IMR-90 (cell line): ENCODE data around the gene IL21. TPM values are rescaled to one million over a fixed set of nuclear protein-coding genes. Genes with fewer than 3 reads are reported as not detected.

Source experiments
- ATAC-seq: fragments of 200-7000 bp; cut with Tn5 transposase; 2 replicates; pipeline ENCODE4 v1.9.1; 2020; ENCODE audit warnings: low read depth, mild to moderate bottlenecking, moderate library complexity
- BruUV-seq: library from RNA; stranded (reverse); fragments of 400-500 nt; replicated peaks from 2 replicates; lab custom pipeline; 2021; lab: Mats Ljungman, UMichigan
- CTCF ChIA-PET: fragments of 300-600 bp; formaldehyde crosslinking; extraction: SDS; loops from one replicate; lab custom pipeline; 2021; ENCODE audit warnings: antibody characterized with exemption; lab: Yijun Ruan, JAX
- POLR2A ChIA-PET: fragments of 300-600 bp; sonication (Branson Sonifier 250); formaldehyde crosslinking; loops from one replicate; lab custom pipeline; 2022; ENCODE audit warnings: antibody characterized with exemption; ENCODE audit not compliant: unreplicated experiment; lab: Charles Lee
- DNase-seq: peaks from one replicate; pipeline ENCODE4 v3.0.0; 2013
- H2AFZ ChIP-seq: replicated peaks from 2 replicates; pipeline ENCODE3; 2013; ENCODE audit warnings: low read length, mild to moderate bottlenecking; ENCODE audit not compliant: poor library complexity
- H2AK5ac ChIP-seq: 2 replicates; pipeline ENCODE4 v1.6.1; 2013; ENCODE audit warnings: low read depth, low read length, inconsistent platforms
- H2AK9ac ChIP-seq: replicated peaks from 2 replicates; pipeline ENCODE3; 2013; ENCODE audit warnings: mild to moderate bottlenecking, low read depth, low read length, moderate library complexity; ENCODE audit not compliant: poor library complexity
- H2BK120ac ChIP-seq: 2 replicates; pipeline ENCODE4 v1.6.1; 2013; ENCODE audit warnings: low read depth, low read length, inconsistent platforms
- H2BK15ac ChIP-seq: 3 replicates; pipeline ENCODE4 v1.6.1; 2013; ENCODE audit warnings: low read depth, low read length, inconsistent platforms
- H2BK20ac ChIP-seq: 2 replicates; pipeline ENCODE4 v1.6.1; 2013; ENCODE audit warnings: low read depth, mild to moderate bottlenecking, inconsistent platforms, low read length, moderate library complexity
- H2BK5ac ChIP-seq: 2 replicates; pipeline ENCODE4 v1.6.1; 2013; ENCODE audit warnings: mild to moderate bottlenecking, low read depth, low read length, inconsistent platforms; ENCODE audit not compliant: poor library complexity, severe bottlenecking
- H3K14ac ChIP-seq: replicated peaks from 2 replicates; pipeline ENCODE4 v1.6.1; 2013; ENCODE audit warnings: low read depth, low read length, inconsistent platforms
- H3K18ac ChIP-seq: 2 replicates; pipeline ENCODE4 v1.6.1; 2013; ENCODE audit warnings: low read depth, low read length, control low read depth
- H3K23ac ChIP-seq: 2 replicates; pipeline ENCODE4 v1.6.1; 2013; ENCODE audit warnings: low read depth, low read length, inconsistent platforms
- H3K27ac ChIP-seq: 2 replicates; pipeline ENCODE4 v1.5.1; 2013; ENCODE audit warnings: mild to moderate bottlenecking, control low read depth, low read length; ENCODE audit not compliant: insufficient read depth
- H3K27me3 ChIP-seq: 2 replicates; pipeline ENCODE4 v1.6.1; 2013; ENCODE audit warnings: low read length; ENCODE audit not compliant: control insufficient read depth, insufficient read depth
- H3K36me3 ChIP-seq: 2 replicates; pipeline ENCODE4 v1.6.1; 2013; ENCODE audit warnings: low read length, mixed read lengths; ENCODE audit not compliant: control insufficient read depth, insufficient read depth
- H3K4ac ChIP-seq: 2 replicates; pipeline ENCODE4 v1.6.1; 2013; ENCODE audit warnings: low read depth, low read length, inconsistent platforms
- H3K4me1 ChIP-seq: 2 replicates; pipeline ENCODE4 v1.6.1; 2013; ENCODE audit warnings: low read length, mixed read lengths; ENCODE audit not compliant: control insufficient read depth, insufficient read depth
- H3K4me2 ChIP-seq: 2 replicates; pipeline ENCODE4 v1.6.1; 2013; ENCODE audit warnings: low read depth, mild to moderate bottlenecking, control low read depth, low read length, moderate library complexity
- H3K4me3 ChIP-seq: 2 replicates; pipeline ENCODE4 v1.5.1; 2013; ENCODE audit warnings: low read depth, mild to moderate bottlenecking, control low read depth, low read length, moderate library complexity; ENCODE audit not compliant: insufficient read depth
- H3K56ac ChIP-seq: 2 replicates; pipeline ENCODE4 v1.6.1; 2013; ENCODE audit warnings: low read length, inconsistent platforms; ENCODE audit not compliant: insufficient read depth; ENCODE audit errors: extremely low read depth
- H3K79me1 ChIP-seq, 2 experiments: 2 replicates each; pipeline ENCODE4 v1.6.1; 2013; ENCODE audit warnings: low read length in 2 of 2, inconsistent platforms in 1 of 2, low read depth in 1 of 2
- H3K9ac ChIP-seq: 2 replicates; pipeline ENCODE4 v1.6.1; 2013; ENCODE audit warnings: low read depth, low read length, control low read depth
- H3K9me1 ChIP-seq: 2 replicates; pipeline ENCODE4 v1.6.1; 2013; ENCODE audit warnings: low read length, inconsistent platforms; ENCODE audit not compliant: insufficient read depth
- H3K9me3 ChIP-seq: 2 replicates; pipeline ENCODE4 v1.6.1; 2013; ENCODE audit warnings: low read length; ENCODE audit not compliant: control insufficient read depth, insufficient read depth
- H4K20me1 ChIP-seq: 2 replicates; pipeline ENCODE4 v1.6.1; 2013; ENCODE audit warnings: low read length, inconsistent platforms; ENCODE audit not compliant: insufficient read depth
- H4K5ac ChIP-seq: 2 replicates; pipeline ENCODE4 v1.6.1; 2013; ENCODE audit warnings: mild to moderate bottlenecking, low read depth, low read length, control low read depth
- H4K8ac ChIP-seq, 2 experiments: 2 replicates each; pipeline ENCODE4 v1.6.1; 2013; ENCODE audit warnings: low read depth in 2 of 2, low read length in 2 of 2, control low read depth in 1 of 2, inconsistent platforms in 1 of 2
- H4K91ac ChIP-seq: 2 replicates; pipeline ENCODE4 v1.6.1; 2013; ENCODE audit warnings: low read depth, low read length, inconsistent platforms; ENCODE audit not compliant: insufficient read depth
- BHLHE40 ChIP-seq: fragments of 150-350 bp; IDR thresholded peaks from 2 replicates; pipeline ENCODE4 v1.6.1; 2016; ENCODE audit warnings: mild to moderate bottlenecking, low read depth, low read length
- CEBPB ChIP-seq: IDR thresholded peaks from 2 replicates; pipeline ENCODE4 v1.6.1; 2012; ENCODE audit warnings: low read depth, low read length, improper control_type of control experiment
- CHD1 ChIP-seq: IDR thresholded peaks from 2 replicates; pipeline ENCODE4 v1.6.1; 2012; ENCODE audit warnings: low read depth, low read length, improper control_type of control experiment
- CTCF ChIP-seq: conservative IDR thresholded peaks from 2 replicates; pipeline ENCODE4 v1.5.1; 2012; ENCODE audit warnings: mild to moderate bottlenecking, low read depth, low read length, improper control_type of control experiment
- ELK1 ChIP-seq: fragments of 150-350 bp; IDR thresholded peaks from 2 replicates; pipeline ENCODE4 v1.6.1; 2016; ENCODE audit warnings: low read depth, mild to moderate bottlenecking, low read length, moderate library complexity, borderline replicate concordance
- FOS ChIP-seq: fragments of 150-350 bp; IDR thresholded peaks from 2 replicates; pipeline ENCODE4 v1.6.1; 2016; ENCODE audit warnings: low read depth, low read length
- MAFK ChIP-seq: IDR thresholded peaks from 2 replicates; pipeline ENCODE4 v1.6.1; 2012; ENCODE audit warnings: low read depth, low read length, improper control_type of control experiment
- MAZ ChIP-seq: IDR thresholded peaks from 2 replicates; pipeline ENCODE4 v1.6.1; 2012; ENCODE audit warnings: low read depth, mild to moderate bottlenecking, low read length, improper control_type of control experiment, moderate library complexity, borderline replicate concordance
- MXI1 ChIP-seq: IDR thresholded peaks from 2 replicates; pipeline ENCODE4 v1.6.1; 2012; ENCODE audit warnings: low read depth, mild to moderate bottlenecking, low read length, moderate library complexity, borderline replicate concordance
- NFE2L2 ChIP-seq: fragments of 150-350 bp; IDR thresholded peaks from 2 replicates; pipeline ENCODE4 v1.6.1; 2016; ENCODE audit warnings: low read depth, mild to moderate bottlenecking, low read length
- POLR2A ChIP-seq: IDR thresholded peaks from 2 replicates; pipeline ENCODE4 v1.6.1; 2012; ENCODE audit warnings: mild to moderate bottlenecking, low read depth, low read length
- RAD21 ChIP-seq: IDR thresholded peaks from 2 replicates; pipeline ENCODE4 v1.6.1; 2012; ENCODE audit warnings: low read length, improper control_type of control experiment
- RCOR1 ChIP-seq: IDR thresholded peaks from 2 replicates; pipeline ENCODE4 v1.6.1; 2012; ENCODE audit warnings: mild to moderate bottlenecking, low read length, improper control_type of control experiment; ENCODE audit not compliant: insufficient replicate concordance
- RFX5 ChIP-seq: IDR thresholded peaks from 2 replicates; pipeline ENCODE4 v1.8.0; 2012; ENCODE audit warnings: low read depth, mild to moderate bottlenecking, low read length, moderate library complexity
- SMC3 ChIP-seq: fragments of 150-350 bp; IDR thresholded peaks from 2 replicates; pipeline ENCODE4 v1.6.1; 2016; ENCODE audit warnings: low read depth, mild to moderate bottlenecking, antibody characterized with exemption, low read length, moderate library complexity
- USF2 ChIP-seq: fragments of 150-350 bp; IDR thresholded peaks from 2 replicates; pipeline ENCODE4 v1.6.1; 2017; ENCODE audit warnings: mild to moderate bottlenecking, antibody characterized with exemption, low read length, low read depth
- WGBS, 2 experiments: methylation state at CpG; one replicate each; pipeline versions ENCODE4 v1.1.5 to v1.1.7; 2013; ENCODE audit warnings: missing lambda C conversion rate in 2 of 2; ENCODE audit not compliant: insufficient read length in 1 of 2; ENCODE audit errors: extremely low coverage in 2 of 2; 5-methylcytosine and 5-hydroxymethylcytosine counted together
- dilution Hi-C: fragments of 300-500 bp; cut with HindIII; formaldehyde crosslinking; loops from one replicate; pipeline ENCODE4 v1.14.3; 2018; ENCODE audit warnings: low sequenced_read_pairs; ENCODE audit not compliant: unreplicated experiment
- in situ Hi-C: fragments of 300-500 bp; cut with MboI; formaldehyde crosslinking; loops from 3 replicates; pipeline ENCODE4 v1.14.3; 2019; ENCODE audit warnings: low sequenced_read_pairs, inconsistent platforms, mixed read lengths
- intact Hi-C: fragments of 100-400 bp; cut with micrococcal nuclease; formaldehyde crosslinking; loops from 2 replicates; pipeline ENCODE4 v1.10.0; 2022
- polyA plus RNA-seq, 3 experiments: library from polyadenylated mRNA; depleted of rRNA; stranded (reverse); fragments of >200 nt; gene quantifications; 2 replicates each; pipeline ENCODE4 v1.2.3, GENCODE V29; 2012; ENCODE audit warnings: low replicate concordance in 1 of 3
- total RNA-seq: library from RNA; depleted of rRNA; stranded (reverse); fragments of >200 nt; gene quantifications from 2 replicates; pipeline ENCODE4 v1.2.3, GENCODE V29; 2012

IL21 gene
- total and polyA plus RNA-seq, 2 of the 4 experiments (the other 2 are of a cell fraction) = not detected

- Histone ChIP-seq H3K56ac (no peak overlapping the region), H3K79me1 (no peaks in the 10 kb centered on the region), H3K4me2 (no peak overlapping the region), H3K4ac (no peak overlapping the region), H3K23ac (no peak overlapping the region), H3K27ac (no peak overlapping the region), H2BK5ac (no peak overlapping the region), H4K20me1 (no peaks in the 10 kb centered on the region), H2AK9ac (no peak overlapping the region), H4K8ac (no peak overlapping the region), H4K91ac (no peak overlapping the region), H3K27me3 (peaks cover 8% of the 10 kb centered on the region), H2BK120ac (no peak overlapping the region), H3K14ac (no peak overlapping the region), H2AFZ (no peak overlapping the region), H3K18ac (no peak overlapping the region), H2AK5ac (no peak overlapping the region), H3K4me1 (no peaks in the 10 kb centered on the region), H2BK15ac (no peak overlapping the region), H3K9me3 (no peaks in the 10 kb centered on the region), H4K5ac (no peak overlapping the region), H3K9me1 (no peaks in the 10 kb centered on the region), H3K9ac (no peak overlapping the region), H3K36me3 (no peaks in the 10 kb centered on the region), H3K4me3 (no peak overlapping the region), H2BK20ac (no peak overlapping the region)
- ATAC-seq (no peak), DNase-seq (no peak)
- ChIA-PET CTCF (no interaction called here), POLR2A (no interaction called here)
- no CpG with 5 or more reads among the region's 4 CpGs for WGBS, 2 experiments
- BruUV-seq = no TSS peak
- intact Hi-C loops = no loop called here
- dilution Hi-C loops = loop anchor here (25.0 kb wide), 1 partner anchor 289 kb away; the partner anchor contains the start of gene NUDT6
- in situ Hi-C loops = no loop called here
- TF ChIP-seq MAZ (no peak), SMC3 (no peak), RAD21 (no peak), ELK1 (no peak), POLR2A (no peak), CTCF (no peak), BHLHE40 (no peak), MXI1 (no peak), NFE2L2 (no peak), CEBPB (no peak), RFX5 (no peak), CHD1 (no peak), USF2 (no peak), RCOR1 (no peak), FOS (no peak), MAFK (no peak)
Observed at GRCh38 chr4:122623637-122624166, 2.8 kb upstream of the IL21 start.
